Caco-2 (cell line): Measurements from ENCODE around the gene SULT2A1. TPM values are rescaled to one million over a fixed set of nuclear protein-coding genes. Genes with fewer than 3 reads are reported as not detected.
A peak's percentile ranks its signal among the peaks of the same experiment; 100 is the strongest.

Source experiments
- BruUV-seq: library from RNA; stranded (reverse); fragments of 400-500 nt; replicated peaks from 2 replicates; lab custom pipeline; 2021; lab: Mats Ljungman, UMichigan
- CTCF ChIA-PET: fragments of 300-600 bp; sonication (Branson Sonifier 250); formaldehyde crosslinking; loops from one replicate; lab custom pipeline; 2022; ENCODE audit warnings: antibody characterized with exemption; lab: Charles Lee
- POLR2A ChIA-PET: fragments of 300-600 bp; sonication (Branson Sonifier 250); formaldehyde crosslinking; loops from one replicate; lab custom pipeline; 2022; ENCODE audit warnings: antibody characterized with exemption; lab: Charles Lee
- DNase-seq, 2 experiments: peaks; one replicate each; pipeline versions ENCODE4 v3.0.0 to v3.0.0-alpha.2; 2020 to 2022
- H3K27me3 ChIP-seq: replicated peaks from 2 replicates; pipeline ENCODE4 v1.6.0; 2011; ENCODE audit warnings: low read length; ENCODE audit not compliant: control insufficient read depth, insufficient read depth
- H3K36me3 ChIP-seq: 2 replicates; pipeline ENCODE4 v1.5.1; 2011; ENCODE audit warnings: low read length; ENCODE audit not compliant: control insufficient read depth, insufficient read depth
- H3K4me1 ChIP-seq: fragments of 250-450 bp; sonication (Bioruptor Pico); 2 replicates; pipeline ENCODE4 v1.5.1; 2020; ENCODE audit warnings: mild to moderate bottlenecking
- H3K4me3 ChIP-seq: 2 replicates; pipeline ENCODE4 v1.5.1; 2011; ENCODE audit warnings: low read depth, mild to moderate bottlenecking, control low read depth, low read length
- H3K9me3 ChIP-seq: fragments of 250-450 bp; sonication (Bioruptor Pico); 2 replicates; pipeline ENCODE4 v1.5.1; 2020; ENCODE audit warnings: mild to moderate bottlenecking, moderate library complexity
- H3K27ac Mint-ChIP-seq: one replicate; pipeline ENCODE4 v1.8.0; 2022; ENCODE audit warnings: mixed read lengths; ENCODE audit not compliant: unreplicated experiment
- H3K27me3 Mint-ChIP-seq: one replicate; pipeline ENCODE4 v1.8.0; 2022; ENCODE audit warnings: mixed read lengths; ENCODE audit not compliant: insufficient read depth, unreplicated experiment
- H3K36me3 Mint-ChIP-seq: one replicate; pipeline ENCODE4 v1.8.0; 2022; ENCODE audit warnings: mild to moderate bottlenecking, mixed read lengths; ENCODE audit not compliant: insufficient read depth, unreplicated experiment
- H3K4me1 Mint-ChIP-seq: one replicate; pipeline ENCODE4 v1.8.0; 2022; ENCODE audit warnings: low read depth, mixed read lengths; ENCODE audit not compliant: unreplicated experiment
- H3K4me3 Mint-ChIP-seq: one replicate; pipeline ENCODE4 v1.8.0; 2022; ENCODE audit warnings: mild to moderate bottlenecking, moderate library complexity, mixed read lengths; ENCODE audit not compliant: unreplicated experiment
- H3K9me3 Mint-ChIP-seq: one replicate; pipeline ENCODE4 v1.8.0; 2022; ENCODE audit warnings: mixed read lengths; ENCODE audit not compliant: unreplicated experiment
- intact Hi-C: fragments of 100-400 bp; cut with micrococcal nuclease; formaldehyde crosslinking; loops from one replicate; pipeline ENCODE4 v1.10.0; 2022; ENCODE audit not compliant: unreplicated experiment
- total RNA-seq: library from RNA; stranded (reverse); gene quantifications from 2 replicates; pipeline ENCODE4 v1.2.3, GENCODE V29; 2022
- TF ChIP-seq, protein P1 (sequence below), 2 experiments: fragments of 200-600 bp in 1 of 2; IDR thresholded peaks; 1 replicate in 1 of 2; 2 replicates in 1 of 2; pipeline versions ENCODE4 v1.5.1 to v1.8.0; 2011 to 2022; ENCODE audit warnings: antibody characterized with exemption in 1 of 2, control low read depth in 1 of 2, inconsistent platforms in 1 of 2, low read depth in 1 of 2, low read length in 1 of 2, mild to moderate bottlenecking in 1 of 2, moderate library complexity in 1 of 2; ENCODE audit not compliant: insufficient read depth in 1 of 2, severe bottlenecking in 1 of 2, unreplicated experiment in 1 of 2

Gene SULT2A1
- total RNA-seq, 1 experiment from 2014 or later: 4.5 TPM

GRCh38 chr19:47895165-47895782 lies 9.2 kb upstream of the SULT2A1 start:
- Mint-ChIP-seq H3K27ac (no peak overlapping the region), H3K4me3 (no peak overlapping the region), H3K36me3 (peaks cover 10% of the 10 kb centered on the region), H3K27me3 (no peaks in the 10 kb centered on the region), H3K4me1 (no peaks in the 10 kb centered on the region), H3K9me3 (peaks cover 21% of the 10 kb centered on the region)
- CTCF ChIA-PET: no interaction called here
- intact Hi-C loops: no loop called here
- no peaks in the 10 kb centered on the region; the same call in 1 of the 2 replicates for H3K4me1 ChIP-seq
- TF ChIP-seq, protein P1, sequence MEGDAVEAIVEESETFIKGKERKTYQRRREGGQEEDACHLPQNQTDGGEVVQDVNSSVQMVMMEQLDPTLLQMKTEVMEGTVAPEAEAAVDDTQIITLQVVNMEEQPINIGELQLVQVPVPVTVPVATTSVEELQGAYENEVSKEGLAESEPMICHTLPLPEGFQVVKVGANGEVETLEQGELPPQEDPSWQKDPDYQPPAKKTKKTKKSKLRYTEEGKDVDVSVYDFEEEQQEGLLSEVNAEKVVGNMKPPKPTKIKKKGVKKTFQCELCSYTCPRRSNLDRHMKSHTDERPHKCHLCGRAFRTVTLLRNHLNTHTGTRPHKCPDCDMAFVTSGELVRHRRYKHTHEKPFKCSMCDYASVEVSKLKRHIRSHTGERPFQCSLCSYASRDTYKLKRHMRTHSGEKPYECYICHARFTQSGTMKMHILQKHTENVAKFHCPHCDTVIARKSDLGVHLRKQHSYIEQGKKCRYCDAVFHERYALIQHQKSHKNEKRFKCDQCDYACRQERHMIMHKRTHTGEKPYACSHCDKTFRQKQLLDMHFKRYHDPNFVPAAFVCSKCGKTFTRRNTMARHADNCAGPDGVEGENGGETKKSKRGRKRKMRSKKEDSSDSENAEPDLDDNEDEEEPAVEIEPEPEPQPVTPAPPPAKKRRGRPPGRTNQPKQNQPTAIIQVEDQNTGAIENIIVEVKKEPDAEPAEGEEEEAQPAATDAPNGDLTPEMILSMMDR (IDR thresholded peaks at IDR 0.05; ENCODE audit: insufficient read depth in 1 of 2, low read depth in 1 of 2, low read length in 1 of 2, severe bottlenecking in 1 of 2, unreplicated experiment in 1 of 2): no peak
- no peak for DNase-seq
- POLR2A ChIA-PET: no interaction called here
- no peaks in the 10 kb centered on the region for H3K27me3 ChIP-seq
- H3K4me3 ChIP-seq: no peak overlapping the region
- H3K36me3 ChIP-seq: no peaks in the 10 kb centered on the region
- H3K9me3 ChIP-seq: peaks cover 22% of the 10 kb centered on the region
- no TSS peak for BruUV-seq

- Histone ChIP-seq H3K27me3 (no peaks in the 10 kb centered on the region), H3K4me1 (no peaks in the 10 kb centered on the region; the same call in 1 of the 2 replicates), H3K9me3 (peaks cover 22% of the 10 kb centered on the region), H3K36me3 (no peaks in the 10 kb centered on the region), H3K4me3 (no peak overlapping the region)
- ChIA-PET POLR2A (no interaction called here), CTCF (interaction anchor here (0.6 to 1.1 kb wide), 2 partner anchors 23 to 46 kb away, joined by 4 to 5 read pairs; no protein-coding TSS in a partner anchor)
- peaks cover 10% of the 10 kb centered on the region for H3K36me3 Mint-ChIP-seq
- TF ChIP-seq, protein P1 (IDR thresholded peaks at IDR 0.05; ENCODE audit: insufficient read depth in 1 of 2, low read depth in 1 of 2, low read length in 1 of 2, severe bottlenecking in 1 of 2, unreplicated experiment in 1 of 2): no peak
- H3K27me3 Mint-ChIP-seq: no peaks in the 10 kb centered on the region
- peaks cover 21% of the 10 kb centered on the region for H3K9me3 Mint-ChIP-seq
- peak; percentile 28 to 51 for DNase-seq
- no peaks in the 10 kb centered on the region for H3K4me1 Mint-ChIP-seq
- H3K4me3 Mint-ChIP-seq: no peak overlapping the region
- BruUV-seq: no TSS peak
- no peak overlapping the region for H3K27ac Mint-ChIP-seq
- intact Hi-C loops: no loop called here
Observed at GRCh38 chr19:47891923-47892666, 6.0 kb upstream of the SULT2A1 start.

DNA sequence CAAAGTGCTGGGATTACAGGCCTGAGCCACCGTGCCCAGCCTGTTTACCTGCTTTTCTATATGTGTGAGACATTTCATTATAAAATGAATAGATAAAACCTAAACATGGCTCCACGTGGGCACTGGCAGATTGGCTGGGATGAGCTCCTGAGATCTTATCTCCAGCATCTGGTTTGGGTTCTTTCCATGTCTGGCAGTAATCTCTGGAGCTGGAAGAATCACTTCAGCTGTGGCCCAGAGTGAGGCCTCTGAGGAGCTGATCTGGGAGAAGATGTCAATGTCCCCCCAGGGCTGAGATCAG lies 5.5 kb upstream of the SULT2A1 start:
- TF ChIP-seq, protein P1 (IDR thresholded peaks at IDR 0.05; ENCODE audit: insufficient read depth in 1 of 2, low read depth in 1 of 2, low read length in 1 of 2, severe bottlenecking in 1 of 2, unreplicated experiment in 1 of 2): no peak
- Histone ChIP-seq H3K27me3 (no peaks in the 10 kb centered on the region), H3K36me3 (no peaks in the 10 kb centered on the region), H3K4me1 (no peaks in the 10 kb centered on the region; the same call in 1 of the 2 replicates), H3K4me3 (no peak overlapping the region), H3K9me3 (peaks cover 22% of the 10 kb centered on the region)
- BruUV-seq: no TSS peak
- H3K4me1 Mint-ChIP-seq: peaks cover 4% of the 10 kb centered on the region
- ChIA-PET CTCF (no interaction called here), POLR2A (no interaction called here)
- no peak for DNase-seq
- peaks cover 21% of the 10 kb centered on the region for H3K9me3 Mint-ChIP-seq
- intact Hi-C loops: no loop called here
- no peak overlapping the region for H3K4me3 Mint-ChIP-seq
- H3K27ac Mint-ChIP-seq: no peak overlapping the region
- H3K36me3 Mint-ChIP-seq: peaks cover 10% of the 10 kb centered on the region
- H3K27me3 Mint-ChIP-seq: no peaks in the 10 kb centered on the region
